ENCODE data around the gene LMO7. TPM values are rescaled to one million over a fixed set of nuclear protein-coding genes. Genes with fewer than 3 reads are reported as not detected.

The LMO7 gene
- total and polyA plus RNA-seq, 8 donors: 17.1 to 214 (median 72.4) TPM

- peaks cover 1 to 20% (median 3%) of the 10 kb centered on the region in 4 donors for H3K4me1 ChIP-seq
- no peak overlapping the region for H3K4me3 ChIP-seq
- H3K27ac ChIP-seq: no peak overlapping the region
- TF ChIP-seq CTCF (IDR thresholded peaks at IDR 0.05): no peak
- TF ChIP-seq POLR2AphosphoS5 (IDR thresholded peaks at IDR 0.05): no peak
- TF ChIP-seq EP300 (IDR thresholded peaks at IDR 0.05): no peak
- no peak for DNase-seq
- H3K36me3 ChIP-seq: peaks cover 0 to 40% (median 31%) of the 10 kb centered on the region in 4 donors
- 76 to 90% (median 86%) methylated on average over 9 of the region's 9 CpGs for WGBS, 5 donors
- no peaks in the 10 kb centered on the region for H3K27me3 ChIP-seq
- H3K9me3 ChIP-seq: no peaks in the 10 kb centered on the region
- intact Hi-C loops (cut with DNase I; ENCODE audit: low total_unique reads): no loop called here
Measured at GRCh38 chr13:75818179-75818967, 182.2 kb downstream of the LMO7 start.

GRCh38 chr13:75818968-75819225 lies 182.8 kb downstream of the LMO7 start:
- Histone ChIP-seq H3K4me1 (peaks cover 0 to 17% (median 0%) of the 10 kb centered on the region in 4 donors), H3K36me3 (peaks cover 0 to 45% (median 37%) of the 10 kb centered on the region in 4 donors), H3K9me3 (no peaks in the 10 kb centered on the region), H3K27ac (no peak overlapping the region), H3K27me3 (no peaks in the 10 kb centered on the region), H3K4me3 (no peak overlapping the region)
- WGBS, 5 donors: 92 to 95% (median 94%) methylated on average over 5 of the region's 5 CpGs
- intact Hi-C loops (cut with DNase I; ENCODE audit: low total_unique reads): no loop called here
- TF ChIP-seq POLR2AphosphoS5 (IDR thresholded peaks at IDR 0.05) (no peak), POLR2A (IDR thresholded peaks at IDR 0.05) (no peak), EP300 (IDR thresholded peaks at IDR 0.05) (no peak), CTCF (IDR thresholded peaks at IDR 0.05) (no peak)
- no peak for DNase-seq

- H3K27ac ChIP-seq: no peak overlapping the region
- peak in 1 of 2 donors; percentile 44 for DNase-seq
- H3K36me3 ChIP-seq: peaks cover 0 to 54% (median 36%) of the 10 kb centered on the region in 4 donors
- no peak overlapping the region for H3K4me3 ChIP-seq
- TF ChIP-seq POLR2AphosphoS5 (IDR thresholded peaks at IDR 0.05) (peak in 2 of 3 donors; percentile 9 to 43), CTCF (IDR thresholded peaks at IDR 0.05) (no peak), EP300 (IDR thresholded peaks at IDR 0.05) (no peak)
- peaks cover 0 to 9% (median 1%) of the 10 kb centered on the region in 4 donors for H3K4me1 ChIP-seq
- intact Hi-C loops (cut with DNase I; ENCODE audit: low total_unique reads): no loop called here
- 40 to 70% (median 47%) methylated on average over 4 of the region's 4 CpGs for WGBS, 5 donors
- H3K27me3 ChIP-seq: no peaks in the 10 kb centered on the region
- no peaks in the 10 kb centered on the region for H3K9me3 ChIP-seq
Measured at GRCh38 chr13:75825161-75825560, 189.0 kb downstream of the LMO7 start.

- Histone ChIP-seq H3K4me3 (no peak overlapping the region), H3K4me1 (peaks cover 0 to 9% (median 1%) of the 10 kb centered on the region in 4 donors), H3K9me3 (no peaks in the 10 kb centered on the region), H3K36me3 (peaks cover 0 to 52% (median 33%) of the 10 kb centered on the region in 4 donors), H3K27ac (no peak overlapping the region), H3K27me3 (no peaks in the 10 kb centered on the region)
- no peak for DNase-seq
- 93 to 99% (median 94%) methylated on average over 2 of the region's 2 CpGs for WGBS, 5 donors
- TF ChIP-seq POLR2AphosphoS5 (IDR thresholded peaks at IDR 0.05) (no peak), CTCF (IDR thresholded peaks at IDR 0.05) (no peak), EP300 (IDR thresholded peaks at IDR 0.05) (no peak), POLR2A (IDR thresholded peaks at IDR 0.05) (no peak)
- intact Hi-C loops (cut with DNase I; ENCODE audit: low total_unique reads): no loop called here
Measured at GRCh38 chr13:75825594-75825993, 189.5 kb downstream of the LMO7 start.

Measured in stomach (tissue), 9 donors.